A549 (cell line): Measurements from ENCODE around the gene CPN1.
A peak's percentile ranks its signal among the peaks of the same experiment; 100 is the strongest.

ENCODE experiments used
- CTCF ChIP-seq: fragments of >200 bp; sonication (Bioruptor Twin); formaldehyde crosslinking; IDR thresholded peaks from 3 replicates; pipeline ENCODE4 v1.5.1; 2016
- EP300 ChIP-seq, 2 experiments: fragments of >200 bp; sonication (Bioruptor Twin); formaldehyde crosslinking; IDR thresholded peaks; 2 replicates in 1 of 2; 3 replicates in 1 of 2; pipeline ENCODE4 v1.6.1; 2016 to 2017
- ESRRA ChIP-seq: fragments of 150-350 bp; IDR thresholded peaks from 2 replicates; pipeline ENCODE4 v1.6.1; 2014; ENCODE audit warnings: mild to moderate bottlenecking, low read length, borderline replicate concordance
- POLR2A ChIP-seq: IDR thresholded peaks from 2 replicates; pipeline ENCODE4 v1.6.1; 2012; ENCODE audit warnings: mild to moderate bottlenecking, low read length
- POLR2AphosphoS2 ChIP-seq: conservative IDR thresholded peaks from 2 replicates; pipeline ENCODE4 v1.6.1; 2012; ENCODE audit warnings: low read length, improper control_type of control experiment, inconsistent platforms

GRCh38 chr10:100020142-100020885 is 61.4 kb downstream of the CPN1 start:
- TF ChIP-seq CTCF (no peak), EP300 (IDR thresholded peaks at IDR 0.05) (peak; percentile 22 to 42; a peak in 2 of 5 replicates), POLR2AphosphoS2 (no peak), POLR2A (no peak), ESRRA (no peak)
